Bronchial epithelial cell (primary cell): ENCODE data around the gene WDR91. TPM values are rescaled to one million over a fixed set of nuclear protein-coding genes. Genes with fewer than 3 reads are reported as not detected.
A peak's percentile ranks its signal among the peaks of the same experiment; 100 is the strongest.

Experiments used
- DNase-seq: peaks from one replicate; pipeline ENCODE4 v3.0.0-alpha.2; 2010; ENCODE audit warnings: low read depth
- FAIRE-seq: peaks from 2 replicates; lab custom pipeline; 2011; peaks lifted over from hg19 to GRCh38; lab: Jason Lieb, UNC
- H3K27me3 ChIP-seq: 2 replicates; pipeline ENCODE4 v1.5.1; 2011; ENCODE audit warnings: low read length; ENCODE audit not compliant: control insufficient read depth, insufficient read depth
- H3K36me3 ChIP-seq: 2 replicates; pipeline ENCODE4 v1.5.1; 2011; ENCODE audit warnings: low read length; ENCODE audit not compliant: control insufficient read depth, insufficient read depth
- H3K4me3 ChIP-seq: 2 replicates; pipeline ENCODE4 v1.5.1; 2011; ENCODE audit warnings: mild to moderate bottlenecking, low read depth, low read length, control low read depth
- CTCF ChIP-seq: IDR thresholded peaks from 2 replicates; pipeline ENCODE4 v1.5.1; 2011; ENCODE audit warnings: mild to moderate bottlenecking, moderate library complexity, low read length, control low read depth, inconsistent platforms; ENCODE audit not compliant: insufficient read depth, severe bottlenecking
- total RNA-seq: library from RNA; depleted of rRNA; stranded (reverse); fragments of >200 nt; gene quantifications from 2 replicates; pipeline ENCODE4 v1.2.1, GENCODE V29; 2014

The WDR91 gene
- total RNA-seq, 1 donor from 2014 or later: 4.7 TPM

GRCh38 chr7:135189221-135189662, 22.1 kb downstream of the WDR91 start:
- no peak for DNase-seq
- Histone ChIP-seq H3K4me3 (no peak overlapping the region), H3K27me3 (no peaks in the 10 kb centered on the region), H3K36me3 (peaks cover 31% of the 10 kb centered on the region)
- TF ChIP-seq CTCF: no peak
- FAIRE-seq: no peak

- Histone ChIP-seq H3K4me3 (no peak overlapping the region), H3K36me3 (peaks cover 34% of the 10 kb centered on the region), H3K27me3 (no peaks in the 10 kb centered on the region)
- peak; percentile 76 for DNase-seq
- no peak for FAIRE-seq
- TF ChIP-seq CTCF: no peak
These were observed 22.9 kb downstream of the WDR91 start for GRCh38 chr7:135188298-135188984.

- Histone ChIP-seq H3K27me3 (no peaks in the 10 kb centered on the region), H3K36me3 (peaks cover 33% of the 10 kb centered on the region)
- no peak for TF ChIP-seq CTCF
These were observed 24.5 kb downstream of the WDR91 start for GRCh38 chr7:135186841-135187253.

GRCh38 chr7:135186261-135186540, 25.1 kb downstream of the WDR91 start:
- no peak overlapping the region for H3K4me3 ChIP-seq
- H3K36me3 ChIP-seq: peaks cover 33% of the 10 kb centered on the region
- no peaks in the 10 kb centered on the region for H3K27me3 ChIP-seq
- DNase-seq (no peak), FAIRE-seq (no peak)
- TF ChIP-seq CTCF: no peak

More at GRCh38 chr7:135186841-135187253, 24.5 kb downstream of the WDR91 start:
- DNase-seq: no peak
- no peak overlapping the region for H3K4me3 ChIP-seq
- no peak for FAIRE-seq

- no peak for TF ChIP-seq CTCF
- Histone ChIP-seq H3K36me3 (peaks cover 33% of the 10 kb centered on the region), H3K27me3 (no peaks in the 10 kb centered on the region), H3K4me3 (no peak overlapping the region)
- FAIRE-seq: no peak
- no peak for DNase-seq
These were observed 25.7 kb downstream of the WDR91 start for GRCh38 chr7:135185471-135186260.
